Cardiac muscle cell (in vitro differentiated cells and primary cell): ENCODE measurements around the gene DPP8. TPM values are rescaled to one million over a fixed set of nuclear protein-coding genes. Genes with fewer than 3 reads are reported as not detected.

Experiments used
- DNase-seq, 2 donors: peaks; one replicate each; pipeline versions ENCODE4 v3.0.0 to v3.0.0-alpha.2; 2010 to 2017; ENCODE audit warnings: low read depth in 1 of 2, low spot score in 1 of 2
- H3K27ac ChIP-seq: fragments of 200-600 bp; sonication (generic); 2 replicates; pipeline ENCODE4 v1.5.1; 2016
- H3K27me3 ChIP-seq: fragments of 200-600 bp; sonication (generic); 2 replicates; pipeline ENCODE4 v1.6.0; 2016; ENCODE audit warnings: control low read depth
- H3K36me3 ChIP-seq: fragments of 200-600 bp; sonication (generic); 2 replicates; pipeline ENCODE4 v1.5.1; 2016; ENCODE audit warnings: control low read depth
- H3K4me1 ChIP-seq: fragments of 200-600 bp; sonication (generic); 2 replicates; pipeline ENCODE4 v1.8.1; 2017; ENCODE audit warnings: low read depth, mild to moderate bottlenecking, mixed run types
- H3K4me3 ChIP-seq: fragments of 200-600 bp; sonication (generic); 2 replicates; pipeline ENCODE4 v1.5.1; 2016; ENCODE audit warnings: mild to moderate bottlenecking
- H3K9me3 ChIP-seq: fragments of 200-600 bp; sonication (generic); 2 replicates; pipeline ENCODE4 v1.5.1; 2017; ENCODE audit warnings: low read depth, mild to moderate bottlenecking, control low read depth
- CTCF ChIP-seq: IDR thresholded peaks from 2 replicates; pipeline ENCODE4 v1.5.1; 2012; ENCODE audit warnings: low read depth, mild to moderate bottlenecking, low read length
- polyA plus RNA-seq: library from polyadenylated mRNA; unstranded; fragments of >200 nt; fragmentation: Nextera tagmentation; extraction: Ambion mirVana; gene quantifications from 2 replicates; pipeline ENCODE4 v1.2.1, GENCODE V29; 2016
- total RNA-seq: library from RNA; depleted of rRNA; stranded (reverse); fragments of >200 nt; gene quantifications from 2 replicates; pipeline ENCODE4 v1.2.3, GENCODE V29; 2016

The DPP8 gene
- total and polyA plus RNA-seq, 2 experiments from 2014 or later = 21.4 to 23.2 TPM

GRCh38 chr15:65393557-65393956 is 123.9 kb downstream of the DPP8 start:
- no peak overlapping the region for H3K27ac ChIP-seq
- no peak overlapping the region for H3K4me3 ChIP-seq
- TF ChIP-seq CTCF = no peak
- no peaks in the 10 kb centered on the region for H3K9me3 ChIP-seq
- no peaks in the 10 kb centered on the region for H3K36me3 ChIP-seq
- H3K27me3 ChIP-seq = peaks cover 33% of the 10 kb centered on the region
- no peak for DNase-seq
- H3K4me1 ChIP-seq = no peaks in the 10 kb centered on the region

- no peak for TF ChIP-seq CTCF
- Histone ChIP-seq H3K36me3 (no peaks in the 10 kb centered on the region), H3K27me3 (peaks cover 32% of the 10 kb centered on the region), H3K27ac (no peak overlapping the region), H3K9me3 (no peaks in the 10 kb centered on the region), H3K4me3 (no peak overlapping the region), H3K4me1 (no peaks in the 10 kb centered on the region)
- no peak for DNase-seq
Measured at GRCh38 chr15:65393091-65393490, 124.4 kb downstream of the DPP8 start.

Other genes starting within 250 kb of the DPP8 start
- gene PARP16, start 230.8 kb downstream of the DPP8 start, total RNA-seq = 13.3 and 14.2 TPM in 2 replicates
- gene PARP16, start 230.8 kb downstream of the DPP8 start, polyA plus RNA-seq = 16.9 and 24.4 TPM in 2 replicates
- gene RNU5A-1, start 221.6 kb downstream of the DPP8 start, total RNA-seq = not detected in 2 replicates
- gene RNU5A-1, start 221.6 kb downstream of the DPP8 start, polyA plus RNA-seq = not detected in 2 replicates
- gene RNU5B-1, start 213.0 kb downstream of the DPP8 start, total RNA-seq = not detected in 2 replicates
- gene RNU5B-1, start 213.0 kb downstream of the DPP8 start, polyA plus RNA-seq = not detected in 2 replicates
- 41.9 and 54.6 TPM in 2 replicates for gene IGDCC3, start 139.7 kb downstream of the DPP8 start, total RNA-seq
- 41.1 and 52.4 TPM in 2 replicates for gene IGDCC3, start 139.7 kb downstream of the DPP8 start, polyA plus RNA-seq
- gene IGDCC4, start 94.7 kb downstream of the DPP8 start, total RNA-seq = 5.2 and 7.1 TPM in 2 replicates
- gene IGDCC4, start 94.7 kb downstream of the DPP8 start, polyA plus RNA-seq = 4.5 and 5.8 TPM in 2 replicates
- gene HACD3, start 12.8 kb upstream of the DPP8 start, total RNA-seq = 67.8 and 81.3 TPM in 2 replicates
- 120 and 126 TPM in 2 replicates for gene HACD3, start 12.8 kb upstream of the DPP8 start, polyA plus RNA-seq
- gene INTS14, start 93.4 kb upstream of the DPP8 start, total RNA-seq = 25.0 and 32.5 TPM in 2 replicates
- gene INTS14, start 93.4 kb upstream of the DPP8 start, polyA plus RNA-seq = 28.0 and 30.9 TPM in 2 replicates
- gene SLC24A1, start 104.2 kb upstream of the DPP8 start, total RNA-seq = 2.5 and 5.2 TPM in 2 replicates
- 1.1 and 4.2 TPM in 2 replicates for gene SLC24A1, start 104.2 kb upstream of the DPP8 start, polyA plus RNA-seq